ENCODE data around the gene PLEKHG7.
A peak's percentile ranks its signal among the peaks of the same experiment; 100 is the strongest.
"Not testable (repeated sequence)": the region's sequence is repeated elsewhere in the genome, so short reads cannot be mapped to it uniquely, and the experiment has no call there.

PLEKHG7 gene, protein sequence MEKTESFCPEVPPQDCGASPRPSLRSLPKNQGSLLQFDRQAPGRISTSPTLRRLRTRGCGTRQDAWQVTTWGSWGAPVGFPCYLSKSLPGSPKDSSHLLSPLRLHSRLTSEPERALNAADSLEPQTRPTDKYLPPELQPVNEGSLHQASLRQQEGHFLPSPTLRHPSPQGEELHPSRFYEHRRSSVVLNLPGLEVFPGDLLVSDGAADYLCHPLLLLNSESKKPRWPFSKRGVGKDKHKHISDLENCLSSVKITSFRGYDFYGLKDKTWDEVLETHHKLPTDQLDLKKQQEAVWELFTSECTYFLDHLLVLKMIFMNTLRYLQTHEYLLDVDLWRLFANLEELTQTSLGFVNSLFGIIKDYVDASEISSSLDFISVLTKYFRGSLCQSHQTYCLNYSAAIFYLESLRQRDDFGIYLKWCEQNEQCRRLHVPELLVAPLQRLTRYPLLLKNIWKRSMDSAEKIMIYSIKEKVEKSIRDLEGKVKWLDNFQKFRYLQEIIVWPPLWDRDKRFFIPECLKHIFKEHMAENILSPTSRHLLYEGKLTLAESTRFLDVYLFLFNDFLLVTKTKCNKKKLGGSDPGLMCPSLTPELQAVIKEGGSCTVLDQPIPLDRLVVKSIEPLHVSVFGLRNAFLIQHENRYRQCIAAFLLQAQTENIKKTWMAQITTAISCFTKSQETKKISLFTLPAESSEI

DNA sequence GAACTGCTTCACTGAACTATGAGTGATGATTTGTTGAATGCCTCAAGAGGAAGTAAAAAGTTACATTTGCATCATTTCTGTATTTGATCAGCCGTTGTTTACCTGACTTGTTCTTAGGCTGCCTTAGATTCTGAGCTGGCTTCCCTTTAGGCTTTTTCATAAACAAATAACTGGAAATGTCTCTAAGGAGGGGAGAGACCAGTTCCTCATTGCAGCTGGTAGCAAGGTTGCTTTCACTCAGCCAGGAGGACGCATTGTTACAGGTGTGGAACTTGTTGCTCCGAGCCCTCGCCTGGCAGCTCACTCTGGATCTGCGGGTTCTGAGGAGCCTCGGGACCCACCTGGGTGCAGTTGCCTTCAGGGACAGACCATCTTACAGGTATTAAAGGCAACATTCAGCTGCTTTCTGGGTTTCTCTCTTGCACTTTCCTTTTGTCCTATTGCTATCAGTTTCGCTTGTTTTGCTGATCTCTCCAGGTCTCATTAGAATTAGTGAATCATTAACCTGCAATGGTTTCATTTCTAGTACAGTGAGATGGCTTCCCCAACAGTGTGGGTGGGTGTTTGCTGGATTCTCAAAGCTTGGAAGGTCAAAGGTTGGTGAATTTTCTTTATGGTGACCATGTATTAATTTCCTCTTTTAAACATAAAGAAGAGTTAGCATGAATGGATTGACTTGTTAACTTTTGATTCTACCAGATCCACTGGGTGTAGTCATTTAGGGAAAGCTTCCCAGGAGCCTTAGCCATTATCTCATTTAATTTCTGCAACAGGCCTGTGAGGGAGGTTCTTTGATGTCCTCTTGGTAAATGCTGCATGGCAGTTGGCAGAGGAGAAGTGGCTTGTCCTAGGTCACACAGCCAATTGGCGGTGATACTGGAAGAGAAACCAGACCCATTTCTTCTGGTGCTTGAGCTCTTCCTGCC is at the start of gene PLEKHG7:
Gene PLEKHG7, plus strand, starts transcription at position 236 of the 926 bp plus-strand sequence. CDS start 3,643 bp downstream, outside the sequence.
- no peaks in the 10 kb centered on the region for H3K27me3 ChIP-seq (replicated peaks; ENCODE audit: control insufficient read depth, insufficient read depth, low read length)
- H3K9ac ChIP-seq (ENCODE audit: low read length), result no peak within 1 kb of the TSS
- no peak within 1 kb of the TSS for H3K4me3 ChIP-seq (ENCODE audit: low read length)
- H3K4me1 ChIP-seq (ENCODE audit: control insufficient read depth, insufficient read depth, low read length), result peaks cover 17% of the 10 kb centered on the region
- no peaks in the 10 kb centered on the region for H3K36me3 ChIP-seq (ENCODE audit: control insufficient read depth, insufficient read depth, low read length, severe bottlenecking)
- H3K9me3 ChIP-seq (ENCODE audit: control insufficient read depth, low read length), result no peaks in the 10 kb centered on the region
- no peak for DNase-seq (ENCODE audit: low read depth)

DNA sequence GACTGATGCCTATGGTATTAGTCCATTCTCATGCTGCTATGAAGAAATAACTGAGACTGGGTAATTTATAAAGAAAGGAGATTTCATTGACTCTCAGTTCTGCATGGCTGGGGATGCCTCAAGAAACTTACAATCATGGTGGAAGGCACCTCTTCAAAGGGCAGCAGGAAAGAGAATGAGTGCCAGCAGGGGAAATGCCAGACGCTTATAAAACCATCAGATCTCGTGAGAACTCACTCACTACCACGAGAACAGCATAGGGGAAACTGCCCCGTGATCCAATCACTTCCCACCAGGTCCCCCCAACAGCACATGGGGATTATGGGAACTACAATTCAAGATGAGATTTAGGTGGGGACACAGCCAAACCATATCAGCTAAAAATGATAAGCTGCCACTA is 48.5 kb upstream of the PLEKHG7 start:
- H3K36me3 ChIP-seq (ENCODE audit: control insufficient read depth, insufficient read depth, low read length, severe bottlenecking); DNase-seq (ENCODE audit: low read depth); H3K9ac ChIP-seq (ENCODE audit: low read length); H3K9me3 ChIP-seq (ENCODE audit: control insufficient read depth, low read length); H3K27me3 ChIP-seq (replicated peaks; ENCODE audit: control insufficient read depth, insufficient read depth, low read length): not testable (repeated sequence)
- H3K4me3 ChIP-seq (ENCODE audit: low read length), result peak overlapping the region; percentile 34
- peaks cover 30% of the 10 kb centered on the region for H3K4me1 ChIP-seq (ENCODE audit: control insufficient read depth, insufficient read depth, low read length)

DNA sequence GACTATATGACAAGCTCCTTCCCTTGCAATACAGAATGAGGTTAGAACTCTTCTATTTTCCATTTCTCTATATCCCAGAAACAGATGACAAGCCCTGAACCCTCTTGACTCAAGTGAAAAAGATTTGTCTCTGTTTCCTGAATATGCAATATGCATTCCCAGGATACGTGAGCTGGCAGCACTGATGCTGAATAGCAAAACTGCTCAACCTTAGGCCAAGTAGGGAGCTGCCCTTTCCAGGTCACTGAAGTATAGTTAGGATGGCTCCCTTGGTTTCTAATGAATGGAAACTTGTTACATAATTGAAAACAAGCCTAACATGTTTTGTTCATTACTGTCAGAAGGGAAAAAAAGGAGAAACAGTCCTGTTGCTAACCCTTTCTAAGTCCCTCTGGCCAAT is 47.9 kb upstream of the PLEKHG7 start:
- H3K27me3 ChIP-seq (replicated peaks; ENCODE audit: control insufficient read depth, insufficient read depth, low read length), result no peaks in the 10 kb centered on the region
- H3K4me1 ChIP-seq (ENCODE audit: control insufficient read depth, insufficient read depth, low read length), result peaks cover 24% of the 10 kb centered on the region
- peak; percentile 58 for DNase-seq (ENCODE audit: low read depth)
- H3K36me3 ChIP-seq (ENCODE audit: control insufficient read depth, insufficient read depth, low read length, severe bottlenecking), result no peaks in the 10 kb centered on the region
- peak overlapping the region; percentile 34 for H3K4me3 ChIP-seq (ENCODE audit: low read length)
- H3K9ac ChIP-seq (ENCODE audit: low read length), result no peak overlapping the region
- H3K9me3 ChIP-seq (ENCODE audit: control insufficient read depth, low read length), result no peaks in the 10 kb centered on the region

DNA sequence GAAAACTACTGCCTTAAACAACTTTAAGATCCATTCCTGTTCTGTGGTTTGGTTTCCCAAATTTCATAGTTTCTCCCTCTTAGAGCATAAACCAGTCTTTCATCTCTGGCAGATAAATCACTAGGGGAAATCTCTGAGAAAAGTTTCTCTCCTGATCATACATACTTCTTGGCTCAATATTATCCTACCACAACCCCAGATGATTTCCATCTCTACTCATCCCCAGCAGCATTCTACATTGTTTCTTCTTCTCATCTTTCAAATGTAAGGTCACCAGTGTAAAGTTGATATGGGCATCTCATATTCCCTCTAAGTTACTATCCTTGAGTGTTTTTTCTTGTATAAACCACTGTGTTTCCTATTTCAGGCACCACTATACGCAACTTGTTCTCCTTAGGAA is 45.9 kb upstream of the PLEKHG7 start:
- peak; percentile 46 for DNase-seq (ENCODE audit: low read depth)
- H3K27me3 ChIP-seq (replicated peaks; ENCODE audit: control insufficient read depth, insufficient read depth, low read length), result no peaks in the 10 kb centered on the region
- H3K4me1 ChIP-seq (ENCODE audit: control insufficient read depth, insufficient read depth, low read length), result peaks cover 19% of the 10 kb centered on the region
- H3K4me3 ChIP-seq (ENCODE audit: low read length), result no peak overlapping the region
- no peaks in the 10 kb centered on the region for H3K36me3 ChIP-seq (ENCODE audit: control insufficient read depth, insufficient read depth, low read length, severe bottlenecking)
- H3K9me3 ChIP-seq (ENCODE audit: control insufficient read depth, low read length), result no peaks in the 10 kb centered on the region
- no peak overlapping the region for H3K9ac ChIP-seq (ENCODE audit: low read length)

DNA sequence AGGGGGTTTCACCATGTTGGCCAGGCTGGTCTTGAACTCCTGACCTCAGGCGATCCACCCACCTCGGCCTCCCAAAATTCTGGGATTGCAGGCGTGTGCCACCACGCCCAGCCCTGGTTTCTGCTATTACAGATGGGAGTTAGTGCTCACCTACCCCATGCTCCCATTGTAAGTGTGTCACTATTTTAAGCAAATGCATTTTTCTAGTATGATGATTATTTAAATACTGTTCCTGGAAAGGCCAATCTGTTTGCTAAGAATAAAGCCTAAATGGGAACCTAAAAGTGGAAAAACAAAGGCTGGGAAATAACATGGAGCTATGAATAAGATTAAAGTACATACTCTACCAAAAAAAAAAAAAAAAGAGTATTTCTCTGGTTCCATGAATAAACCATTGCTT is 45.0 kb upstream of the PLEKHG7 start:
- Histone ChIP-seq H3K9me3 (ENCODE audit: control insufficient read depth, low read length) (no peaks in the 10 kb centered on the region), H3K36me3 (ENCODE audit: control insufficient read depth, insufficient read depth, low read length, severe bottlenecking) (no peaks in the 10 kb centered on the region), H3K9ac (ENCODE audit: low read length) (no peak overlapping the region), H3K4me3 (ENCODE audit: low read length) (no peak overlapping the region), H3K27me3 (replicated peaks; ENCODE audit: control insufficient read depth, insufficient read depth, low read length) (no peaks in the 10 kb centered on the region), H3K4me1 (ENCODE audit: control insufficient read depth, insufficient read depth, low read length) (peaks cover 19% of the 10 kb centered on the region)
- DNase-seq (ENCODE audit: low read depth), result no peak

DNA sequence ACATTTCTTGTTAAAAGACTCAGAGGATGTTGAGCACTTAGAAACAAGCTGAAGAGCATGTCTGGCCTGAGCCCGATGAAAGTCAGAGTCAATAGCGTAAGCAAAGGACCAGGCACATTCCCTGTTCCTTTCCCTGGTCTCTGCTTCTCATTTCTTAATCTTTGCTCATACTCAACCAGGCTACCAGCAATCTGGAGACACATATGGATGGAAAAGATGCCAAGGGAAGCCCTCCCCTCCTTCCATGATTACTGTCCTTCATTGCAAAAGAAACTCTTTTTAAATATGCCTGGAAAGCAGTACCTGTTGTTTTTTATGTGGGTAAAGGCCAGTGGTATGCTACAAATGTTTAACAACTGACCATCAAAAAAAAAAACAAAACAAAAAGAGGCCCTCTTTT is 44.2 kb upstream of the PLEKHG7 start:
- Histone ChIP-seq H3K4me1 (ENCODE audit: control insufficient read depth, insufficient read depth, low read length) (peaks cover 19% of the 10 kb centered on the region), H3K27me3 (replicated peaks; ENCODE audit: control insufficient read depth, insufficient read depth, low read length) (no peaks in the 10 kb centered on the region), H3K4me3 (ENCODE audit: low read length) (no peak overlapping the region), H3K9me3 (ENCODE audit: control insufficient read depth, low read length) (no peaks in the 10 kb centered on the region), H3K9ac (ENCODE audit: low read length) (no peak overlapping the region), H3K36me3 (ENCODE audit: control insufficient read depth, insufficient read depth, low read length, severe bottlenecking) (no peaks in the 10 kb centered on the region)
- DNase-seq (ENCODE audit: low read depth), result no peak

DNA sequence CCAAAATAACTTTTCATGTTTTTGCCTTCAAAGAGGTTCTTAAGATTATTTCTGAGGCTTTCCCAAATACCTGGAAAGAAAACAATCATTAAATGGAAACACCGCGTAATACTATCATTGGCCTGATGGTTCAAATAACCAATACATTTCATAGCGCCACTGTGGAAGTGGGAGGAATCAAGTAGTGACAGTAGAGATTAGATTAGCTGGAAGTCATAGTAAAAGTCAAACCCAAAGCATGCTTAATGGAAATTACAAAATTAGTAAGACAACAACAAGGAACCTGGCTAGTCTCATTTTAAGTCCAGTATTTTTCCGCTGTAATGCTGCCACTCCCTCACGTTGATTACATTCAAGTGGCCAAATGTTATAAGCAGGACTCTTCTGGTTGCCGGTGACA is 41.5 kb upstream of the PLEKHG7 start:
- Histone ChIP-seq H3K9me3 (ENCODE audit: control insufficient read depth, low read length) (no peaks in the 10 kb centered on the region), H3K4me3 (ENCODE audit: low read length) (no peak overlapping the region), H3K36me3 (ENCODE audit: control insufficient read depth, insufficient read depth, low read length, severe bottlenecking) (no peaks in the 10 kb centered on the region), H3K4me1 (ENCODE audit: control insufficient read depth, insufficient read depth, low read length) (no peaks in the 10 kb centered on the region), H3K9ac (ENCODE audit: low read length) (no peak overlapping the region), H3K27me3 (replicated peaks; ENCODE audit: control insufficient read depth, insufficient read depth, low read length) (no peaks in the 10 kb centered on the region)
- DNase-seq (ENCODE audit: low read depth), result no peak

DNA sequence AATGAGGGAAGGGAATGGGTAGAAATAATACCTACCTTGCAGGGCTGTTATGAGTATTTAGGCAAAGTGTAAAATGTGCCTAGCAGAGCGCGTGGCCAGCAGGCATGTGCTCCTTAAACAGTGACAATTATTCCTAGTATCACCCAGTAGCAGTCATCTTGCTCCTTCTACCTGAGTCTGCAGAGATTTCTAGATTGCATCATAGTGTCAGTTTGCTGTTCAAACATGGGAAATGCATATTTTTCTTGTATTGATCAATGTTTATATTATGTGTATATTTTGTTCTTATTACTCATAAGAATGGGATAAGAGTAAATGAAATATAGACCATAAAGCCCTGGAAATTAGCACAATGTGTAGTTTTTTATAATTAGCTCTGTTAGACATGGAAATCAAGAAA is 37.3 kb upstream of the PLEKHG7 start:
- Histone ChIP-seq H3K27me3 (replicated peaks; ENCODE audit: control insufficient read depth, insufficient read depth, low read length) (no peaks in the 10 kb centered on the region), H3K9ac (ENCODE audit: low read length) (no peak overlapping the region), H3K4me1 (ENCODE audit: control insufficient read depth, insufficient read depth, low read length) (peaks cover 14% of the 10 kb centered on the region), H3K9me3 (ENCODE audit: control insufficient read depth, low read length) (no peaks in the 10 kb centered on the region), H3K36me3 (ENCODE audit: control insufficient read depth, insufficient read depth, low read length, severe bottlenecking) (no peaks in the 10 kb centered on the region), H3K4me3 (ENCODE audit: low read length) (no peak overlapping the region)
- no peak for DNase-seq (ENCODE audit: low read depth)

DNA sequence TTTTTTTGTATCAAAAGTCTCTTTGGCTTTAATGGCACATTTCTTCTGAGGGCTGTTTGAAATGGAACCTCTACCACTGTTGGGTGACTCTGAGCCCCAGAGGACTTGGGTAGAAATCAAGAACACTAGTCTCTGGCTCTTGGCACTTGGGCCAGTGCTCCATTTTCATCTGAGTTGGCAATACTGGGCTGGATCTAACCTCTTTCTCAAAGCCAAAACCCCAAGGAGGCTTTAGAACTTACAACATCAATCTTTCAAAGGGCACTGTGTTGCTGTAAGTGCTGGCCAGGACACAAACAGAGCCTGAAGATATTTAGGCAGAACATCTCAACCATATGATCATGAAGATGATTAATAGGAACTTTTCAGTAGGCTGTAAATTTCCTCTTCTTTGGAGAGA is 34.0 kb upstream of the PLEKHG7 start:
- H3K9ac ChIP-seq (ENCODE audit: low read length), result no peak overlapping the region
- no peak for DNase-seq (ENCODE audit: low read depth)
- peaks cover 14% of the 10 kb centered on the region for H3K4me1 ChIP-seq (ENCODE audit: control insufficient read depth, insufficient read depth, low read length)
- no peaks in the 10 kb centered on the region for H3K9me3 ChIP-seq (ENCODE audit: control insufficient read depth, low read length)
- no peaks in the 10 kb centered on the region for H3K27me3 ChIP-seq (replicated peaks; ENCODE audit: control insufficient read depth, insufficient read depth, low read length)
- no peaks in the 10 kb centered on the region for H3K36me3 ChIP-seq (ENCODE audit: control insufficient read depth, insufficient read depth, low read length, severe bottlenecking)
- H3K4me3 ChIP-seq (ENCODE audit: low read length), result no peak overlapping the region

DNA sequence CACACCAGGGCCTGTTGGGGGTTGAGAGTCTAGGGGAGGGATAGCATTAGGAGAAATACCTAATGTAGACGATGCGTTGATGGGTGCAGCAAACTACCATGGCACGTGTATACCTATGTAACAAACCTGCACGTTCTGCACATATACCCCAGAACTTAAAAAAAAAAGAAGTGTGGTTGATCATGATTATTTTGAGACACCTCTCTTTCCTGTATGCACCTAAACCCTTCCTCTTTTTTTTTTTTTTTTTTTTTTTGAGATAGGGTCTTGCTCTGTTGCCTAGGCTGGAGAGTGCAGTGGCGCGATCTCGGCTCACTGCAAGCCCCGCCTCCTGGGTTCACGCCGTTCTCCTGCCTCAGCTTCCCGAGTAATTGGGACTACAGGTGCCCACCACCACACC is 31.3 kb upstream of the PLEKHG7 start:
- H3K4me1 ChIP-seq (ENCODE audit: control insufficient read depth, insufficient read depth, low read length), result peaks cover 14% of the 10 kb centered on the region
- H3K9ac ChIP-seq (ENCODE audit: low read length); H3K9me3 ChIP-seq (ENCODE audit: control insufficient read depth, low read length); H3K27me3 ChIP-seq (replicated peaks; ENCODE audit: control insufficient read depth, insufficient read depth, low read length); H3K4me3 ChIP-seq (ENCODE audit: low read length); DNase-seq (ENCODE audit: low read depth); H3K36me3 ChIP-seq (ENCODE audit: control insufficient read depth, insufficient read depth, low read length, severe bottlenecking): not testable (repeated sequence)

DNA sequence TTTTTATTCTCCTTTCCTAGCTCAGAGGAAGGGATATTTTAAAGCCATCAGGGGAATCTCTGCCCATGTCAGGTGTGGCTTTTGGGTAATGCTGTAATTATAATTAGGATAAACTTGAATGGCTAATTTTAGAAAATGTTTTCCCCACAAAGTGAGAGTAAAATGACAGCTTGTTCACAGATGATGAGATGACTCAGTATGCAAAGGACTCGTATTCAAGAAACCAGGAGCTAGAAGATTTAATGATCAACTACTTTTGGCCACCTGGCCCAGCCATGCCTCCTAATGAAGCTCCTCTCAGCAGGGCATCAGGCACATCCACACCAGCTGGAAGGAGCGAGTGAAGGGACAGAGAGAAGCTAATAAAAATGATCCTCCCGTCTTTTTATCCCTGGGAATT is 29.0 kb upstream of the PLEKHG7 start:
- Histone ChIP-seq H3K9me3 (ENCODE audit: control insufficient read depth, low read length) (no peaks in the 10 kb centered on the region), H3K36me3 (ENCODE audit: control insufficient read depth, insufficient read depth, low read length, severe bottlenecking) (no peaks in the 10 kb centered on the region), H3K27me3 (replicated peaks; ENCODE audit: control insufficient read depth, insufficient read depth, low read length) (no peaks in the 10 kb centered on the region), H3K4me1 (ENCODE audit: control insufficient read depth, insufficient read depth, low read length) (peaks cover 6% of the 10 kb centered on the region), H3K9ac (ENCODE audit: low read length) (no peak overlapping the region), H3K4me3 (ENCODE audit: low read length) (no peak overlapping the region)
- no peak for DNase-seq (ENCODE audit: low read depth)

All from adipocyte (in vitro differentiated cells).